Embryonic facial prominence (tissue), 1 donor: ENCODE measurements around the gene CTNND1.

Source experiments
- DNase-seq: peaks from one replicate; pipeline ENCODE4 v3.0.0-alpha.2; 2016; ENCODE audit errors: extremely low spot score

CTNND1 gene

DNA sequence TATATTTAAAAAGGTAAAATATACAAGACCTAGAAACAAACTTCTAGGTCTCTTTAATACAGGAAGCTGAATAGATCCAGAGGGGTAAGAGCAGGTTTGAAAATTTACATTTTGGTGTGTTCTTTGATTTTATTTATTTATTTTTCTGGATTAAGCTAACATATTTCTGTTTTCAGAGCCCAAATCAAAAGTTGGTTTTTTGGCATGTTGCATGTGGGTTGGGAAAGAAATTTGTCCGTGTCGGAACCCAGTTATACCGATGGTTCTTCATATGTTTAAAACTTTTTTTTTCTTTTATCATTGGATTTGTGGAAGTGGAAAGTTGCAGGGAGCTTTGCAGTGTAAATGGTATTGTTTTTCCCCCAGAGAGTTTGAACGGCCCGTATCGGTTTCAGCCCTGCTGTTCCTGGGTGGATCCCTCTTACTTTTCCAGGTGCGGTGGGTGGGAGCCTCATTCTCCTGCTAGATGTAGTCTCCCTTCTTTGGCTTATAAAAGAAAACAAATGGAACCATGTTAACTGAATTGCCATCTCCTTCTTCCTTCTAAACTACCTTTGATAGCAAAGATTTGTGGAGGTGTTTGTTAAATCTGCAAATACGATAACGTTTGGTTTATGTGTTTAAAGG lies 746 bp downstream of the CTNND1 start:
- DNase-seq, result no peak

- no peak for DNase-seq
Observed at GRCh38 chr11:57763568-57763967, 2.0 kb downstream of the CTNND1 start.

GRCh38 chr11:57764021-57764420 lies 2.4 kb downstream of the CTNND1 start:
- DNase-seq, result no peak

DNA sequence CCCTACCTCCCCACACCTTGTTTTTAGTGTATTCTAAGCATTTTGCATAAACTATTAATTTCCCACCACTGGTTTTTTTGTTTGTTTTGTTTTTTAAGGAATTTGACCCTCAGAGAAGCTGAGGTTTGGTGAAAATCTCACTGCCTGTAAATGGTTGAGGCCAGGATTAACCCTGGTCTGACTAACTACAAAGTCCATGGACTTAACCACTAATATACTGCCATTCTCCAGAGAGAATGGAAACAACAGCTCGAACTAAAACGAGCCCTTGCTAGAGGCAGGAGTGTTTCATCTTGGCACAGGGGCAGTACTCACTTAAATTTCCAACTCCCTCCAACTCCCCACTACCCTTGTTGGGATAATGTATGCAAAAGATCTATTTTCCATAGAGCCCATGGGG lies 3.0 kb downstream of the CTNND1 start:
- DNase-seq, result no peak

- DNase-seq, result no peak
Observed at GRCh38 chr11:57764972-57765371, 3.4 kb downstream of the CTNND1 start.

DNA sequence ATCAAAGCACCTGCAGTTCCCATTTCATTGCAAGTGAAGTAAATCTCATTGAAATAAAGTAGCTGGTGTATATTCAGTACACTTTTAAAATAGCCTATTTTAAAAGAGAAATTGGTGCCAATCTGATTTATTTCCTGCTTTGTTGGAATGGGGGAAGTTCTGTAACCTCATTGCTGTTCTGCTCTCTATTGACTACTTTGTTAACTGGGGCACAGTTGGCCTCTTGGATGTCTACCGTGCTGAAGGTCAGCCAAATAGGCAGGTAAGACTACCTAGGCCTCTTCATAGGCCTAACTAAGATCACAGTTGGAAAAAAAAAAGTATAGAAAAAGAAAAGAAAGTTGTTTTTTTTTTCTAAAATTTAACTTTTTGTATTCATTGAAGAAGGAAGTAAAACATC lies 9.2 kb downstream of the CTNND1 start:
- no peak for DNase-seq

DNA sequence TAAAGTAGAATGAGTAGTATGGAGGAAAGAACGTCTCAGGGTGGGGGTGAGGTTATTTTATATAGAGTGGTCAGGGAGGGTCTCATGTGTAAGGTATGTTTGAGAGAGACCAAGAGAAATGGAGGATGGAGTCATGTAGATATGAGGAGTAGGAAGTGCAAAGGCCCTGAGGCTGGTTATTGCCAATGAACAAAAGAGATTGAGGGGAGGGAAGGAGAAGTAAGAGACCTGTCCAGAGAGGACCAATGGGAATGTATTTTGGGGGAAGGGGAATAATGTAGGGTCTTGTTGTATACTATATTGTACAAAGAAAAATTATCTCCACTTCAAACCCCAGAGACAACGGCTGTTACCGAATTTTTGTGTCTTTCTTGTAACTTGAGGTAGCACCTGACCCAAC lies 9.8 kb downstream of the CTNND1 start:
- no peak for DNase-seq

GRCh38 chr11:57772562-57772961 lies 11.0 kb downstream of the CTNND1 start:
- no peak for DNase-seq

- DNase-seq, result no peak
Observed at GRCh38 chr11:57773026-57773598, 11.5 kb downstream of the CTNND1 start.

- no peak for DNase-seq
Observed at GRCh38 chr11:57775491-57775890, 13.9 kb downstream of the CTNND1 start.

DNA sequence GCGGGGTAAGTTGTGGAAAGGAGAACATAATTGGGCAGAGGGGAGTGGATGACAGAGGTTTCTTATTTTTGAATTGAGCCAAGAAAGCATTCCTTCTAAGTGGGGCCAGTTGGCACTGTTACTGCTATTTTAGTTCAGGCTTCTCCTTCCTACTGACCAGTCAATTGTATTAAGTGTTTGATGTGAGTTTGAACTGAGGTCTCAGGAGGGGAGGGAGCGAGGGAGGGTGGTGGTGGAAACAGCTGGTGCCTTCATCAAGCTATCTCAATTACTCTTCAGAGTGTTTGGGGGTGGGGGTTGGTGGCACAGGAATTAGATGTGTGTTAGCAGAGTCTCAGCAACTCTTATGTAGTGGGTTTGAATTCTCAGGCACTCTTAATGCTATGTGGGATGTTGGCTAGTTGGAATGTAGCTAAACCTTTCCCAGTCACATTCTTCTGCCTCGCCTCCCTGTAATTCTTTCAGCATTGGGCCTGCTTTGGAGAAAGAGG lies 14.5 kb downstream of the CTNND1 start:
- no peak for DNase-seq

DNA sequence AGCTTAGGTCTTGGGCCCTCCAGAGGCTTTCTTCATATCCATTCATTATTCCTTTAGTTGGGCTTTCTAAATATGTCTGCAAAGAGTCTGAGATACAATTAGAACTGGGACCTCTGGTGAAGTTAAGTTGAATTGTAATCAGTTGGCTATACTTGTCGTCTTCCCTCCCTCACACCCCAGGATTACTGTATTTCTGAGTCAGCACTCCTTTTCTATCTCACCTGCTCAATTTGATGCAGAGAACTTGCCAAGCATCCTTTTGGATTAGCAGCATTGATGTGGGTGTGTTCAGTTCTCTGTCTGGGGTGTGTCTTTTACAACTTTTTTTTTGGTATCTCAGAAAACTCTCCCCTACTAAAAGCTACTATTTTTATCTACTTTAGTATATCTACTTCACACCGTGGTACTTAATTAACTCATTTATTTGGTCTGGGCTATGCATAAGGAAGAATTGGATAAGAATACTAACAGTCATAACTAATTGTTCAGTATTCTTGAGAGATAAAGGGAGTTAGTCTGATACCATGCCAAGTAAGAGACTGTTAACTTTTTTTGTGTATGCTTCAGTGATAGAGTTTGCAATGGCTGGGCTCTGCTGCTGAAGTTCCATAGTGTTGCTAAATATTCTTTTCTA lies 15.1 kb downstream of the CTNND1 start:
- DNase-seq, result no peak

- DNase-seq, result no peak
Observed at GRCh38 chr11:57777969-57778317, 16.3 kb downstream of the CTNND1 start.

DNA sequence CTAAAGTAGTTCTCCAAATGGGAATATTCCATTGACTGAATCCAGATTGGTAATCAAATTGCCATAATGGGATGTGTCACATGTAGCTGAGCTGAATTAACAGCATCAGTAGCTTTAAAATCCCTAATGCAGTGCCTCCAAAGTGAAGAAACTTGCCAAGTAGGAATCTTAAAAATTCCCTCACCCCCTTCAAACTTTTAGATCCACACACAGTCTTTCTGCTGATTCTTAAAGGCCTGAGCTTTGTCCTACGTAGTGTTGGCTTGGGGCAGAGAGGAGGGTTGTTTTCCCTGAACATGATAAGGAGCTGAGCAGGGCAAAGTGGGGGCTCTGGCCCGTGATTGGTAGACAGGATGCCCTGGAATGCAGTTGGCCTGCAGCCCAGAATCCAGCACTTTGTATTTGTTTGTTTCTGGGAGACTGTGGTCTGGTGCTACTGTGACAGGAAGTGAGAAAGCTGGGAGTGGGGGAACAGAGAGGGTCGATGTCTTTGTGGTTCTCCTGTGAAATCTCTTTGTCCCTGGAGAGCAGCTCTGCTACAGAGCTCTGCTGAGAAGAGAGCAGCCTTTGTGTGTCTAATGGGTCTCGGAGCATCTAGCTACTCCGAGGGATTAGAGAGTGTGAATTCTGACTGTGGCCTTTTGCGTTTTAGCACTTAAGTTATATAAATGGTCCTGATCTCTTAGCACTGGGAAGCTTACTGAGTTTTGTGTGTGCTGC lies 16.9 kb downstream of the CTNND1 start:
- peak; percentile 92 for DNase-seq

- no peak for DNase-seq
Observed at GRCh38 chr11:57779276-57779675, 17.7 kb downstream of the CTNND1 start.

DNA sequence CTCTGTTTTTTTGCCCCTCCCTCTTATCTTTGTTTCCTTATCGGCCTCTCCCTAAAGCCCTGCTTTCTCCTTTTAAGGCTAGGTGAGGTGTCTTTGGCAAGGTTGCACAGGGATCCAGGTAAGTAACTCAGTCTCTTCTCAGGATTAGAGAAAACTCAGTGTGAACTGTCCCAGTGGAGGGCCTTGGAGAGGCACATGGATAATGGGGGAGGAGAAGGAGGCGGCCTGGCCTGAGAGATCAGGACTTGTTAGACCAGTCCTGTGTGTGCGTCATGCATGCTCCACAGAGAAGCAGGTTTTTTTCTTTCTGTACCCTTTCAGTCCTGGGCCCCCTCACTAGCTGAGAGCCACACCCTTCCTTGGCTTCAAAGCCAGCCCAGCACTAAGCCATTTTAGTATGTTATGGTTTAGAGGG lies 19.9 kb downstream of the CTNND1 start:
- DNase-seq, result no peak

GRCh38 chr11:57785072-57785471 lies 23.5 kb downstream of the CTNND1 start:
- no peak for DNase-seq

GRCh38 chr11:57786436-57786835 lies 24.8 kb downstream of the CTNND1 start:
- no peak for DNase-seq

DNA sequence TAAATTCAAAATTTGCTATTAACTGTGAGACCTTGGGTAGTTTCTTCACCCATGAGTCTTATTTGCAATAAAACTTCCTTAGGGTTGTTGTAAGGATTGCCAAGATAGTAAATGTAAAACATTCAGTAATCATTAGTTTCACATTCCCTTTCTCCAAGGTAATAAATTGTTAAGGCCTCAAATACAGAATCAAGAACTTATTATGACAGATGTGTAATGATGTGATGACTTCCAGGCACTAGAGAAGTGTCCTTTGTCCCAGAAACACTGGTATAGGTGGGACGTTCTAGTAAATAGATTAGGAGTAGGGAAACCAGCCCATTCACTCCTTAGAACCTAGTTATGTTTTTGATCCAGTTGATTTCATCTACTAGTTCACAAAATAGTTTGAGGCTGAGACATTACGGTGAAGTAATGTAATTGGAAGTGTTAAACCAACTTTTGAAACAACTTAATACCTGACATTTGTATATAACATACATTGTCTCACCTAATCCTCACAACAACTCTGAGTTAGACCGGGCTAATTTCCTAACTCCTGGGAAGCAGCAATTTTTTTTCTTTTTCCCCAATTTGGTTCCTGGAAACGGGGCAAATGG lies 25.5 kb downstream of the CTNND1 start:
- no peak for DNase-seq

GRCh38 chr11:57787920-57788702 lies 26.5 kb downstream of the CTNND1 start:
- no peak for DNase-seq

DNA sequence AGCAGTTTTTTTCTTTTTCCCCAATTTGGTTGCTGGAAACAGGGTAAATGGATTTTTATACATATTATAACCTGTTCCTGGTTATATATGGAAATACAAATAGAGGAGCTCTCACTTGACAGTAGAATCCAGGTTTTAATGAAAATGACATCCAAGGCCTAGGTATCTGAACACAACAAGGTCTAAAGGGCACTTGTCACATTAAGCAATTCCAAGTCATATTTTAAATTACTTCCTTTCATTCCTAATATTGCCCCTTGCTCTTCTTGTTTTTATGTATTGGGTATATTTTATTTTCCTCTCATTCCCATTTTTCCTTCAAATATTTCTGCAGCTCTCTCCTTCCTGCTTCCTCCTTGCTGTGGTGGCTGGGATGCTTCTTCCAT lies 27.1 kb downstream of the CTNND1 start:
- no peak for DNase-seq
